Gastroesophageal sphincter (tissue), 4 donors: ENCODE measurements around the gene CCDC137. TPM values are rescaled to one million over a fixed set of nuclear protein-coding genes. Genes with fewer than 3 reads are reported as not detected.
"Not testable (repeated sequence)": the region's sequence is repeated elsewhere in the genome, so short reads cannot be mapped to it uniquely, and the experiment has no call there.

Experiments
- ATAC-seq: fragments of 150-250 bp; one replicate; pipeline ENCODE4 v1.9.1; 2016; ENCODE audit warnings: mild to moderate bottlenecking, moderate library complexity
- H3K27ac ChIP-seq, 4 donors: fragments of 200-600 bp; sonication (generic) in 3 of 4; 1 replicate in 3 of 4; 2 replicates in 1 of 4; pipeline ENCODE4 v1.5.1; 2016 to 2019
- H3K27me3 ChIP-seq: fragments of 200-600 bp; sonication (generic); one replicate; pipeline ENCODE4 v1.5.1; 2019
- H3K36me3 ChIP-seq, 2 donors: fragments of 200-600 bp; sonication (generic); one replicate each; pipeline ENCODE4 v1.5.1; 2019; ENCODE audit warnings: control low read depth in 1 of 2
- H3K4me1 ChIP-seq, 3 donors: fragments of 200-600 bp; sonication (generic); 1 replicate in 2 of 3; 2 replicates in 1 of 3; pipeline ENCODE4 v1.5.1; 2016 to 2019; ENCODE audit warnings: control low read depth in 2 of 3
- H3K4me3 ChIP-seq, 2 donors: fragments of 200-600 bp; sonication (generic); one replicate each; pipeline ENCODE4 v1.5.1; 2019; ENCODE audit warnings: mild to moderate bottlenecking in 1 of 2, moderate library complexity in 1 of 2
- H3K9me3 ChIP-seq, 3 donors: fragments of 200-600 bp; sonication (generic); one replicate each; pipeline ENCODE4 v1.5.1; 2017 to 2019; ENCODE audit warnings: control low read depth in 2 of 3
- CTCF ChIP-seq, 4 experiments: fragments of 200-600 bp in 2 of 4; fragments of 450-650 bp in 2 of 4; sonication (generic) in 1 of 4; IDR thresholded peaks; one replicate each; pipeline ENCODE4 v1.5.1; 2017 to 2019; ENCODE audit warnings: antibody characterized with exemption in 4 of 4, mild to moderate bottlenecking in 2 of 4, moderate library complexity in 2 of 4
- EP300 ChIP-seq: sonication (generic); formaldehyde crosslinking; IDR thresholded peaks from one replicate; pipeline ENCODE4 v1.6.1; 2017; ENCODE audit warnings: antibody characterized with exemption, mild to moderate bottlenecking
- POLR2A ChIP-seq, 2 donors: fragments of 450-650 bp; IDR thresholded peaks; one replicate each; pipeline ENCODE4 v1.6.1; 2017; ENCODE audit warnings: antibody characterized with exemption in 2 of 2, mild to moderate bottlenecking in 2 of 2, moderate library complexity in 1 of 2
- POLR2AphosphoS5 ChIP-seq: sonication (generic); formaldehyde crosslinking; IDR thresholded peaks from one replicate; pipeline ENCODE4 v1.6.1; 2017; ENCODE audit warnings: antibody characterized with exemption
- WGBS, 2 donors: methylation state at CpG; one replicate each; pipeline ENCODE4 v1.1.5; 2018; ENCODE audit warnings: low coverage in 1 of 2; 5-methylcytosine and 5-hydroxymethylcytosine counted together
- total RNA-seq, 4 donors: library from RNA; depleted of rRNA; stranded (reverse); fragments of >200 nt; gene quantifications; one replicate each; pipeline ENCODE4 v1.1.0, GENCODE V29; 2016

The CCDC137 gene, protein sequence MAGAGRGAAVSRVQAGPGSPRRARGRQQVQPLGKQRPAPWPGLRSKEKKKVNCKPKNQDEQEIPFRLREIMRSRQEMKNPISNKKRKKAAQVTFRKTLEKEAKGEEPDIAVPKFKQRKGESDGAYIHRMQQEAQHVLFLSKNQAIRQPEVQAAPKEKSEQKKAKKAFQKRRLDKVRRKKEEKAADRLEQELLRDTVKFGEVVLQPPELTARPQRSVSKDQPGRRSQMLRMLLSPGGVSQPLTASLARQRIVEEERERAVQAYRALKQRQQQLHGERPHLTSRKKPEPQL
- 10 to 100 TPM in 2 of 4 donors, 1 to 10 TPM in 2; 8.2 to 16.1 (median 11.4) TPM for total RNA-seq

- peaks cover 0 to 42% of the 10 kb centered on the region in 2 donors for H3K36me3 ChIP-seq
- no peaks in the 10 kb centered on the region for H3K9me3 ChIP-seq
- WGBS, 2 donors = no CpG with 5 or more reads among the region's 96 CpGs
- no peak for TF ChIP-seq EP300
- TF ChIP-seq POLR2AphosphoS5 = peak; percentile 92
- TF ChIP-seq CTCF (IDR thresholded peaks at IDR 0.05) = no peak
- TF ChIP-seq POLR2A (IDR thresholded peaks at IDR 0.05) = peak; percentile 80 to 82
- ATAC-seq = peak; percentile 99
- no peaks in the 10 kb centered on the region for H3K27me3 ChIP-seq
- H3K4me1 ChIP-seq = peaks cover 0 to 40% (median 21%) of the 10 kb centered on the region in 3 donors
- peak within 1 kb of the TSS; percentile 76 to 97 (median 90) for H3K27ac ChIP-seq
- peak within 1 kb of the TSS; percentile 76 to 88 for H3K4me3 ChIP-seq
These were observed at the start of gene CCDC137, which contains the start of gene OXLD1 for GRCh38 chr17:81666342-81667191. CCDC137 (plus strand) TSS chr17:81666737; CDS start chr17:81666767, 30 bp downstream. OXLD1 (minus strand) TSS chr17:81666605; CDS start chr17:81666577, 28 bp downstream.

- peaks cover 0 to 88% of the 10 kb centered on the region in 2 donors for H3K36me3 ChIP-seq
- 67 to 83% methylated on average over 3 to 6 of the region's 7 CpGs for WGBS, 2 donors
These were observed 49.7 kb upstream of the CCDC137 start for GRCh38 chr17:81616877-81617276.

GRCh38 chr17:81618307-81618706 lies 48.2 kb upstream of the CCDC137 start:
- not testable (repeated sequence) for H3K9me3 ChIP-seq, H3K27me3 ChIP-seq, H3K4me3 ChIP-seq, H3K27ac ChIP-seq, ATAC-seq
- H3K36me3 ChIP-seq = peaks cover 0 to 88% of the 10 kb centered on the region in 2 donors
- H3K4me1 ChIP-seq = peaks cover 0 to 32% (median 5%) of the 10 kb centered on the region in 3 donors
- WGBS, 2 donors = no CpG with 5 or more reads among the region's 36 CpGs

More at GRCh38 chr17:81616877-81617276, 49.7 kb upstream of the CCDC137 start:
- no peak overlapping the region for H3K4me3 ChIP-seq
- H3K27me3 ChIP-seq = no peaks in the 10 kb centered on the region
- no peak for ATAC-seq
- no peak overlapping the region for H3K27ac ChIP-seq
- no peaks in the 10 kb centered on the region for H3K9me3 ChIP-seq
- peaks cover 0 to 38% (median 5%) of the 10 kb centered on the region in 3 donors for H3K4me1 ChIP-seq
- TF ChIP-seq CTCF (IDR thresholded peaks at IDR 0.05) (no peak), POLR2AphosphoS5 (no peak)

DNA sequence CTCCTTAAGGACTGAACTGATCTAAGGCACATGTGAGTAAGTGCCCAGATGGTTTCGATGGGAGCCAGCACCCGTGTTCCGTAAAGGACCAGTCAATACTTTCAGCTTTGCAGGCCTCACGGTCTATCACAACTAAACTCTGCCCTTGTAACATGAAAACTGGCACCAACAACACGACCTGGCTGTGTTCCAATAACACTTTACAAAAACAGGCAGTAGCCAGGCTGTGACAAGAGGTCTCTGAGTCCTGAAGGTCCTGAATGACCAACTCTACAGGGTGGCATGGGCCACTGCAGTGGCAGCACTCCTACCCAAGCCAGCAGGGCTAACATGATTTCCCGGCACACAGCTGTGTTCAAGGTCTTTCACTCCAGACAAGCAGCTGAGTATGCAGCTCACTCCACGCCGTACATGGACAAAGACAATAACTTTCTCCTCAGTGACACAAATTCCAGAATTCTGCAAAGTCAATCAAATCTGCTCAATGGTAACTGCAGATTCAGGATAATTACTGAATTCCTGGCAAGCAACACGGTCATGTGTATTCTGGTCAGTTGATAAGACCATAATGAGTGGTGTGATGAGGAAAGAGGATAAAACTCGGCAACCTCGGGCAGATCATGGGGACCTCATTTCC lies 44.9 kb upstream of the CCDC137 start:
- H3K27me3 ChIP-seq = no peaks in the 10 kb centered on the region
- H3K4me3 ChIP-seq = no peak overlapping the region
- H3K36me3 ChIP-seq = peaks cover 0 to 95% of the 10 kb centered on the region in 2 donors
- no peak overlapping the region for H3K27ac ChIP-seq
- no peak for TF ChIP-seq POLR2A (IDR thresholded peaks at IDR 0.05)
- TF ChIP-seq EP300 = no peak
- no peak for TF ChIP-seq CTCF (IDR thresholded peaks at IDR 0.05)
- no peak for TF ChIP-seq POLR2AphosphoS5
- H3K4me1 ChIP-seq = peaks cover 0 to 6% (median 0%) of the 10 kb centered on the region in 3 donors
- H3K9me3 ChIP-seq = no peaks in the 10 kb centered on the region
- WGBS, 2 donors = 64 to 65% methylated on average over 4 to 7 of the region's 11 CpGs
- ATAC-seq = no peak

DNA sequence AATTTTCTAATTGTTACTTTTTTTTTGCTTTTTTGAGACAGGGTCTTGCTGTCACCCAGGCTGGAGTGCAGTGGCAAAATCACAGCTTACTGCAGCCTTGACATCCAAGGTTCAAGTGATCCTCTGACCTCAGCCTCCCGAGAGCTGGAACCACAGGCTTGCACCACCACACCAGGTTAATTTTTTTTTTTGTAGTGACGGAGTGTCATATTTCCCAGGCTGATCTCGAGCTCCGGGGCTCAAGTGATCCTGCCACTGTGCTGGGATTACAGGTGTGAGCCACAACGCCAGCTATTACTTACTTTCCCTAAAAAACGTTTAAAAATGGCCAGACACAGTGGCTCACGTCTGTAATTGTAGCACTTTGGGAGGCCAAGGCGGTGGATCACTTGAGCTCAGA lies 36.3 kb upstream of the CCDC137 start:
- 40 to 82% methylated on average over 1 to 8 of the region's 8 CpGs for WGBS, 2 donors
- H3K4me1 ChIP-seq = peaks cover 0 to 23% (median 2%) of the 10 kb centered on the region in 3 donors
- H3K27ac ChIP-seq = no peak overlapping the region
- no peak for ATAC-seq
- no peaks in the 10 kb centered on the region for H3K27me3 ChIP-seq
- TF ChIP-seq CTCF (IDR thresholded peaks at IDR 0.05) = no peak
- no peak for TF ChIP-seq POLR2AphosphoS5
- TF ChIP-seq POLR2A (IDR thresholded peaks at IDR 0.05) = no peak
- TF ChIP-seq EP300 = no peak
- H3K9me3 ChIP-seq = no peaks in the 10 kb centered on the region
- peaks cover 0 to 46% of the 10 kb centered on the region in 2 donors for H3K36me3 ChIP-seq
- no peak overlapping the region for H3K4me3 ChIP-seq
